ENCODE results near the gene GABBR2.
"Not testable (repeated sequence)": the region's sequence is repeated elsewhere in the genome, so short reads cannot be mapped to it uniquely, and the experiment has no call there.

GABBR2 gene

GRCh38 chr9:98516205-98516896, 192.4 kb downstream of the GABBR2 start:
- DNase-seq (ENCODE audit: low spot score), result no peak

DNA sequence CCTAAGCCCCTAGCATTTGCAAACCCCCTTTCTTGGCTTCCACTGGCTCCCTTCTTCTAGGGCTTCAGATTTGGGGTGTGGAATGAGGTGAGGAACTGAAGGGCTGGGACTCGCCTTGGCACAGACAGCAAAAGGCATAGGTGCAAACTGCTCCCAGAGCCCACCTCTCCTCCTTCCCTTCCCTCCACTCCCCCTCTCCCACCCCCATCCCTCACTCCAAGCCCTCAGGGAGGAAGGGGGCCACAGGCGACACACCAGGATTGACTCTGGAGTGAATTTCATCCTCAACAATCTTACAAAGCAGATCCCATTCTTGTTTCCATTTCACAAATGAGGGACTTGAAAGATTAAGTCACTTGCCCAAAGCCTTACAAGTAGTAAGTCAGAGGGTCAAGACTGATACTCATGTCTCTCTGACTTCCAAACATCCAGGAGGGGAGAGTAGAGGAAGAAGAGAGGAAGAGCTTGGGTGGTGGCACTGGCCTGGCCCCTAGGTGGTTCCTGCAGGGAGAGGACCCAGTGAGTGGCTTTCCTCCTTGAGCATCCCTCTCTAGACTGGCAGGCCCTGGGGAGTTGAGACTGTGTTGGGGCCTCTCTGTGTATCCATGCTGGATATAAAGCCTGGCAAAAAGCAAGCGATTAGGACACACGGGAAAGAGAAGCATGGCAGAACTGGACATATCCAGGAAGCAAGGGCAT, 193.1 kb downstream of the GABBR2 start:
- no peak for DNase-seq (ENCODE audit: low spot score)

GRCh38 chr9:98514841-98515240, 193.9 kb downstream of the GABBR2 start:
- DNase-seq (ENCODE audit: low spot score), result no peak

DNA sequence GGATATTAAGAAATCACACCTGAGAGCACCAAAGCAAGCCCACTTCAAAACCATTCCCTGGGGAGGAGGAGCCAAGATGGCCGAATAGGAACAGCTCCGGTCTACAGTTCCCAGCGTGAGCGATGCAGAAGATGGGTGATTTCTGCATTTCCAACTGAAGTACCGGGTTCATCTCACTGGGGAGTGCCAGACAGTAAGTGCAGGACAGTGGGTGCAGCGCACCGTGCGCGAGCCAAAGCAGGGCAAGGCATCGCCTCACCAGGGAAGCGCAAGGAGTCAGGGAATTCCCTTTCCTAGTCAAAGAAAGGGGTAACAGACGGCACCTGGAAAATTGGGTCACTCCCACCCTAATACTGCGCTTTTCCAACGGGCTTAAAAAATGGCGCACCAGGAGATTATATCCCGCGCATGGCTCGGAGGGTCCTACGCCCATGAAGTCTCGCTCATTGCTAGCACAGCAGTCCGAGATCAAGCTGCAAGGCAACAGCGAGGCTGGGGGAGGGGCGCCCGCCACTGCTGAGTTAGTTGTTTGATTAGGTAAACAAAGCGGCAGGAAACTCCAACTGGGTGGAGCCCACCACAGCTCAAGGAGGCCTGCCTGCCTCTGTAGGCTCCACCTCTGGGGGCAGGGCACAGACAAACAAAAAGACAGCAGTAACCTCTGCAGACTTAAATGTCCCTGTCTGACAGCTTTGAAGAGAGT, 200.4 kb downstream of the GABBR2 start:
- DNase-seq (ENCODE audit: low spot score), result not testable (repeated sequence)

DNA sequence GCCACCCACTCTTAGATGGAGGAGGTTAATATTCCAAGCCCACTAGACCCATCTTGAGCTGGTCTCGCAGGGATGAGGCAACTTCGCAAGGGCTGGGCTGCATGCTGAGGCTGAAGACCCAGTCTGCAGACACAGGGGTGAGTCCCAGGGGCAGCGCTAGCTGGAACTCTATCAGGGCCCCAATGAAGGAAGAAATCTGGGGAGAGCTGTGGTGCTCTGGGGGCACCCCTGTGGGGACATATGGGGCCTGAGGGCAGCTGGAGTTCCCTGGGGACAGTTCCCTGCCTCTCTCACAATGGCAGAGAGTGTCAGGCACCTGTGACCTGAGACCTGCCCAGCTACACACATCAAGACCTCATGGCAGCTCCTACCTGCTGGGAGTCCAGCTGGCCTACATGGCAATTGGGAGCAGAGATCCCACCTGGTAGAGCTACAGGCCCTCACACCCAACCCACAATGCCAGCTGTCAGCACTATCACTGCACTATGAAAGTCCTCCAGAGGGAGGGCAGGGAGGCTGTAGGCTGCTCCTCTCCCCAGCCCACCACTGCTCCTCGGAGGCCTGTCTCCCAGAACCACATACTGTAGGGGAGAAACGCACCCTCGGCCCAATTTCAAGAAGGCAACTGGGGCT, 202.2 kb downstream of the GABBR2 start:
- DNase-seq (ENCODE audit: low spot score), result no peak

DNA sequence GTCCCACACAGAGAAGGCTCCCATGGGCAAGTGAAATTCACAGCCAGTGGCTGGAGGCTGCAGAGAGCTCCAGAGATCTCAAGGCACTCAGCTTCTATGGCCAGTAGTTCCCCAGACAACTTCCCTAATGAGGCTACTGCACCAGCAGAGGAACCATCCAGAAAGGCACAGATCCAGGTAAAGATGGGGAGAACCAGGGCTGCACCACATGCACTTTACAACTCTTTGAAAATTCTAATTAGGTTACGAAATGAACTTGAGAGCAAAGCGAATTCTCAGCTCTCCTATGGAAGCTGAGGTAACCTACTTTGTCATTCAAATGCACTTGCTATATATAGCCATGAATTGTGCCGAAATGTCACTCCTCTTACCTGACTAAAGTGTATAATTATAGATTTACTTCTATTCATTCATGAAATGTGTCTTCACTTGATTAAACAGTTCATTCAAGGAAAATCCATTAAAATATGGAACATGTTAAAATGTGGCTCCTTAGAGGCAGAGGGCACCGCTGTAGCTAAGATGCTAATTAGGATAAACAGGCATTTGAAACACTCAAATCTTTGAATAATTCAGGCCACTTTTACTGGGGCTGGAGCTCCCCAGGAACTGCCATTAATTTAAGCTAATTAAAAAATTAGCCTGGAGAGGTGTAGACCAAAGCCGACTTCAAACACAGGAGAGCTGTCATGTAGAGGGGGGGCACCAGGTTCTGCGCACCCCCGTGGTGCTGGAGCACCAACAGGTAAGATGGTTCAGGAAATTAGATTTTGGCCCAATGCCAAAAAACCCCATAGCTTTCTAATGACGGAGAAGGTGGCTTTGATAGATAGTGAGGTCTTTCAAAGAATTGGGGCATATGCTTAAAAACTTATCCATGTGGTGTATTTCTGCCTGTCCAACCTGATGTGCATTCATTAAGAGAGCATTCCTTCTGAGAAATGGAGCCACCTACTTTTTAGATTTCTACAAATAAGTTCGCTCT, 204.1 kb downstream of the GABBR2 start:
- no peak for DNase-seq (ENCODE audit: low spot score)

DNA sequence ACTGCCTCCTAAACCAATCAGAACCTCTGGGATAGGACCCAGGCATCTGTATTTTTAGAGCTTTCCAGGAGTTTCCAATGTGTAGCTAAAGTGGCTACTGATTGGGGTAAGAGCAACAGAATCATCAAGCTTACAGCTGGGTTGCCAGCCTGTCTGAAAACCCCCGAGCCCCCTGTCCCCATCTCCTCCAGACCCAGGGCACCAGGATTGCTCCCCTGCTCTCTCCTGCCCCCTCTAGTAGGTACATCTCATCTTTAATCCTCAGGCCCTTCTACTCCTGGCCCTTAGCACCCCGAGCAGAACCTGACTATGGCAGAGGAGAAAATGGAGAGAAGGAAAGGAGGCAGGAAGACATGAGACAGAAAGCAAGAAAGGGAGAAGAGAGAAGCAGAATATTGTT, 204.9 kb downstream of the GABBR2 start:
- DNase-seq (ENCODE audit: low spot score), result no peak

DNA sequence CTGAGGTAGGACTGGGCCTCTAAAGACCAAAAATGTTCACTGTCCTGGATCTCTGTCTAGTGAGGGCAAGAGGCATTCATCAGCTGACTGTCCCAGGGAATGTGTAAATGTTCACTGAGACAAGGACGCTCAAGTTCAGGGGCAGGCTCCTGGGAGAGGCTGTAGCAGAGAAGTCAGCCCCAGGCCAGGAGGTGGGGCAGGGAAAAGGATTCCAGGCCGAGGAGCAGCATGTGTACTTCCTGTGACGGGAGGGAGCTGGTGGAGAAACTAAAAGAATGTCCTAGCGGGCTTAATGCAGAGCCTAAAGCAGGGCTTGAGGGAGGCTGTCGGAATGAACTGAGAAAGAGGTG, 205.8 kb downstream of the GABBR2 start:
- DNase-seq (ENCODE audit: low spot score), result no peak

DNA sequence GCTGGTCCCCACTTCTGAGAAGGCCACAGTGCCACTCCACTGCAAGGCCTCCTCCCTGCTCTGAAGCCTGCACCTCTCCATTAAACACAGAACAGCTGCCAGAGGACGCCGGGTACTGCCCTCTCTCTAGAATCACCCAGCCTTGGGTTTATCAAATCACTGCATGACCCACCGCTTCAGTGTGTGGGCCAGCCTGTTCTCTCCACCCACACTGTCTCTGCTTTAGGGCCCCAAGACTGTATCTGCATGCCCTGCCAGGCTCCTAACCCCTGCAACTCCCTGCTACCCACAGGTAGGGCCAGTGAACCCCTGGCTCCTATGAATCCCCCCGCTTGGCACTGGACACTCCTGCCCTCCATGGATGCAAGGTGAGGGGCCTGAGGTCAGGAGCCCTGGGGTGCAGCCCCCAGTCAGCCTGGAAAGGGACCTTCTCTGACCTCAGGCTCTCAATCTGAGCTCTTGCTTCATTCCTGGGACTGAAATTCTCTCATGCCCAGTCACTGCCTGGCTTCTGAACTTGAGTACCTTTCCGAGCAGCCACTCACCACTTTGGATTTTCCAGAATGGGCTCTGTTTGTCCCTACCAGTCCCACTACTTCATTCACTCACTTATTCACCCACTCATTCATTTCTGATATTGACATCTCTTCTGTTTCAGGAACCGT, 206.3 kb downstream of the GABBR2 start:
- no peak for DNase-seq (ENCODE audit: low spot score)

- DNase-seq (ENCODE audit: low spot score), result no peak
Observed at GRCh38 chr9:98501819-98502218, 206.9 kb downstream of the GABBR2 start.

GRCh38 chr9:98501259-98501658, 207.5 kb downstream of the GABBR2 start:
- not testable (repeated sequence) for DNase-seq (ENCODE audit: low spot score)

DNA sequence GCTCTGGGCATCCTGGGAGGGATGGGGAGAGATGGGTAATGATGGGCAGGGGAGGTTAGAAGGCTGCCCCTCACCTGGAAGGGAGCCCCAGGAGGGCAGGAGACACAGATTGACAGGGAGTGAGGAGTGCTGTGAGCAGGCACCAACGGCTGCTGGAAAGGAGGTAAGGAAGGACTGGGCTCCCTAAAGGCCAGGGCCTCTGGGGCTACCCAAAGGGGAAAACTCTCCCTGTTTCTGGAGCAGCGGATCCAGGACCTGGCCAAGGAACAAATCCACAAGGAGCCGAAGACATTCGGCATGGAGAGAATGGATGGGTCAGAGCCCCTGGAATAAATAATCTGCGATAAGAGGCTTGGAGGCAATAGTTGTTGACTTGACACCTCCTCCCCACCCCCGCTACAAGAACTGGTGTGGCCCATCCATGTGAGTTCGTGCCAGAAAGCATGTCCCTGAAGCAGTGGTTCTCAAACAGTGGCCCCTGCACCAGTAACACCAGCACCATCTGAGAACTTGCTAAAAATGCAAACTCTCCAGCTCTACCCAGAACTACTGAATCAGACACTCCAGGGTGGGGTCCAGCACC, 208.3 kb downstream of the GABBR2 start:
- no peak for DNase-seq (ENCODE audit: low spot score)

- DNase-seq (ENCODE audit: low spot score), result no peak
Observed at GRCh38 chr9:98495530-98495929, 213.2 kb downstream of the GABBR2 start.

GRCh38 chr9:98494852-98495251, 213.9 kb downstream of the GABBR2 start:
- no peak for DNase-seq (ENCODE audit: low spot score)

GRCh38 chr9:98491828-98492227, 216.9 kb downstream of the GABBR2 start:
- no peak for DNase-seq (ENCODE audit: low spot score)

DNA sequence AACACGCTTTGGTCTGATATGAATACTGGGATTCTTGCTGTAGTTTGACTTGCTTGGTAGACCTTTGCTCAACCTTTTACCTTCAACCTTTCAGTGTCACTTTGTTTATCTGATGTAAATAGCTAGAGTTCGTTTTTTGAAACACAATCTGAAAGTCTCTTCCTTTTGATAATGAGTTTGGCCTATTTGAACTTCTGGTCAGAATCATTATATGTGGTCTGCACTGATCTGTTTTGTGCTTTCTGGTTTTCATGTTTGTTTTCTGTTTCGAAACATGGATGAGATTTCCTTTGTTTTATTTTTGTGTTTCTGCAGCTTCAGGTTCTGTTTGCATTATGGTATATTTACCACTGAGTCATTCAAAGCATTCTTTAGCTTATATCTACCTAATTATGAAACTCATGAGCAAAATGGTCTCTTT, 217.5 kb downstream of the GABBR2 start:
- DNase-seq (ENCODE audit: low spot score), result no peak

DNA sequence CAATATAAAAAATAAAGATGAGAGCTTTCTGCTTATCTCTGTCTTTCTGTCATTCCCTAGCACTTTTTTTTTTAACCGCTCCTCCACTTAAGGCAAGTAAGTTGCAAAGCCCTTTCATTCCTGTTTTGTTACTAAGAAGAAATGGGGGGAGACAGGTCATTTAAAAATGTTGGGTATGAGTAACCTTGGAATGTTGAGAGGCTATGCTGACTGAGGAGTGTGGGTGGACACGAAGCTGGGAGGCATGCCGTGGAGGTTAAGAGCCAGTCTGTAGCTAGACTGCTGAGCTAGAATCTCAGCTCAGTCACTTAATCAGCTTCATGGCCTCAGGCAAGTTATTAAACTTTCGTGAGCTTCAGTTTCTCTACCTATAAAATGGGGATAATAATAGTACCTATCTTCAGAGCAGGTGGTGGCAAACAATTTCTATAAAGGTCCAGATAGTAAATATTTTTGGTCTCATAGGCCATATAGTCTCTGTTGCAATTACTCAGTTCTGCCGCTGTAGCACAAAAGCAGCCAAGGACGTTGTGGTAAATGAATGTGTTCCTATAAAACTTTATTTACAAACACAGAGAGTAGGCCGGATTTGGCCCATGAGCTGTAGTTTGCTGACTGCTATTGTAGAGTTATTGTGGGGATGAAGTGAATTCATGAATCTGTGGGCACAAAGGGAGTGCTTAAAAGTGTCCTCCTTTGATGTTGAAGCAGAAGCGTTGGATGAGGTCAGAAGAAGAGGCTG, 220.0 kb downstream of the GABBR2 start:
- DNase-seq (ENCODE audit: low spot score), result no peak

DNA sequence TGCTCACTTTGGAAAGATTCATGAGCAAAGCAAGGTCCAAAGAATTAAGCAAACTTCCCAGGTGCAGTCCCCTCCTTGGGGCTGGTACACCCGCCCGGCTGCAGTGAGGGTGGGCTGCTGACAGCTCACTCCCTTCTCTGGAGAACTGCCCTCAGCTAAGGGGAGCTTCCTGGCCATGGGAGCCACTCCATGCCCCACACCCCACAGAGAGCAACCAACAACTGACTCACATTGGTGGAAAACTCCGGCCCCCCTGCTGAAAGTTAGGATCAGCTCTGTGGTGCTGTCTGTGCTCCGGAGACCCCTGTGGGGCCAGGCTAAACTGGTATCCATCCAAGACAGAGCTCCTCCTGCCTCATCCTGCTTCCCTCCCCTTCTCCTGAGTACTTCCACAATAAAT, 223.0 kb downstream of the GABBR2 start:
- DNase-seq (ENCODE audit: low spot score), result no peak

- DNase-seq (ENCODE audit: low spot score), result no peak
Observed at GRCh38 chr9:98484162-98484561, 224.6 kb downstream of the GABBR2 start.

DNA sequence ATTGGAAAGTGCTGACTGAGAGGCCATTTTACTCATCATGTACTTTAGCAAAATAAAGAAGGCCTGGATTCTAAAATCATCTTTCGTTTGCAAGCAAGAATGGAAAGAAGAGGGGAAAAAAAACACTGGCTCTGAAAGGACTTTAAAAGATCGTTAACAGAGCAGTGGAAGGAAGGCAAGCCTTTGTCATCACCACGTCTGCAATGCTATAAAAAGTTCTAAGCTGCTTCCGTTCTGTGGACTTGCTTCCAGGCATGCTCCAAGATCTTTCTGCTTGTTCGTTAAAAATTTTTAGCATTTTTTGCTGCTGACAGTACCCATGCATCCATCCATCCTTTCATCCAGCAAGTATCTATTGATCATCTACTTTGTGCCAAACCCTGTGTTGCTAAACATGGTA, 226.5 kb downstream of the GABBR2 start:
- DNase-seq (ENCODE audit: low spot score), result no peak
